Muscle of back (tissue), 11 donors: Measurements from ENCODE around the gene HMCN1. TPM values are rescaled to one million over a fixed set of nuclear protein-coding genes. Genes with fewer than 3 reads are reported as not detected.
"Not testable (repeated sequence)": the region's sequence is repeated elsewhere in the genome, so short reads cannot be mapped to it uniquely, and the experiment has no call there.

Experiments used
- DNase-seq, 3 donors: peaks; one replicate each; pipeline versions ENCODE4 v3.0.0 to v3.0.0-alpha.2; 2013
- polyA plus RNA-seq, 10 donors: library from polyadenylated mRNA; unstranded; fragments of 120-200 nt; gene quantifications; one replicate each; pipeline ENCODE4 v1.2.1, GENCODE V29; 2013; ENCODE audit not compliant: insufficient read length in 10 of 10

HMCN1 gene
- polyA plus RNA-seq, 10 donors, result 7.7 to 23.8 (median 14.1) TPM

- DNase-seq, result no peak
Observed at GRCh38 chr1:185739967-185740366, 5.8 kb downstream of the HMCN1 start.

GRCh38 chr1:185741551-185741950 is 7.4 kb downstream of the HMCN1 start:
- no peak for DNase-seq

- DNase-seq, result no peak
Observed at GRCh38 chr1:185742403-185742802, 8.2 kb downstream of the HMCN1 start.

GRCh38 chr1:185745165-185745564 is 11.0 kb downstream of the HMCN1 start:
- no peak for DNase-seq

GRCh38 chr1:185759061-185759460 is 24.9 kb downstream of the HMCN1 start:
- peak in 1 of 3 donors; percentile 10 for DNase-seq

GRCh38 chr1:185761841-185762240 is 27.6 kb downstream of the HMCN1 start:
- DNase-seq, result no peak

- no peak for DNase-seq
Observed at GRCh38 chr1:185767508-185768120, 33.4 kb downstream of the HMCN1 start.

GRCh38 chr1:185768371-185768770 is 34.2 kb downstream of the HMCN1 start:
- no peak for DNase-seq

GRCh38 chr1:185769136-185769535 is 34.9 kb downstream of the HMCN1 start:
- DNase-seq, result no peak

- no peak for DNase-seq
Observed at GRCh38 chr1:185774394-185774793, 40.2 kb downstream of the HMCN1 start.

- peak in 1 of 3 donors; percentile 50 for DNase-seq
Observed at GRCh38 chr1:185775501-185775900, 41.3 kb downstream of the HMCN1 start.

GRCh38 chr1:185776522-185776921 is 42.3 kb downstream of the HMCN1 start:
- DNase-seq, result no peak

GRCh38 chr1:185783860-185784259 is 49.7 kb downstream of the HMCN1 start:
- not testable (repeated sequence) for DNase-seq

GRCh38 chr1:185785586-185785985 is 51.4 kb downstream of the HMCN1 start:
- DNase-seq, result no peak

GRCh38 chr1:185786524-185786923 is 52.3 kb downstream of the HMCN1 start:
- peak in 1 of 3 donors; percentile 82 for DNase-seq

GRCh38 chr1:185787238-185787637 is 53.0 kb downstream of the HMCN1 start:
- DNase-seq, result no peak

GRCh38 chr1:185788386-185788785 is 54.2 kb downstream of the HMCN1 start:
- no peak for DNase-seq

GRCh38 chr1:185789501-185790193 is 55.5 kb downstream of the HMCN1 start:
- no peak for DNase-seq

GRCh38 chr1:185790194-185790735 is 56.1 kb downstream of the HMCN1 start:
- peak in 1 of 3 donors; percentile 43 for DNase-seq

- DNase-seq, result no peak
Observed at GRCh38 chr1:185792040-185792439, 57.8 kb downstream of the HMCN1 start.

- DNase-seq, result not testable (repeated sequence)
Observed at GRCh38 chr1:185794495-185794894, 60.3 kb downstream of the HMCN1 start.

GRCh38 chr1:185795181-185795580 is 61.0 kb downstream of the HMCN1 start:
- peak in 1 of 3 donors; percentile 69 for DNase-seq

- DNase-seq, result no peak
Observed at GRCh38 chr1:185798505-185798904, 64.3 kb downstream of the HMCN1 start.
